NCI-H2081 treated with DMSO at 0.1 percent for 48 hours (cell line): ENCODE results near the gene PARP1.

Experiments used
- DNase-seq: peaks from one replicate; lab custom pipeline; 2025; lab: John Stamatoyannopoulos, UW

Gene PARP1

GRCh38 chr1:226405411-226405988, 2.4 kb downstream of the PARP1 start:
- no peak for DNase-seq

- DNase-seq, result no peak
Observed at GRCh38 chr1:226404904-226405222, 3.0 kb downstream of the PARP1 start.

DNA sequence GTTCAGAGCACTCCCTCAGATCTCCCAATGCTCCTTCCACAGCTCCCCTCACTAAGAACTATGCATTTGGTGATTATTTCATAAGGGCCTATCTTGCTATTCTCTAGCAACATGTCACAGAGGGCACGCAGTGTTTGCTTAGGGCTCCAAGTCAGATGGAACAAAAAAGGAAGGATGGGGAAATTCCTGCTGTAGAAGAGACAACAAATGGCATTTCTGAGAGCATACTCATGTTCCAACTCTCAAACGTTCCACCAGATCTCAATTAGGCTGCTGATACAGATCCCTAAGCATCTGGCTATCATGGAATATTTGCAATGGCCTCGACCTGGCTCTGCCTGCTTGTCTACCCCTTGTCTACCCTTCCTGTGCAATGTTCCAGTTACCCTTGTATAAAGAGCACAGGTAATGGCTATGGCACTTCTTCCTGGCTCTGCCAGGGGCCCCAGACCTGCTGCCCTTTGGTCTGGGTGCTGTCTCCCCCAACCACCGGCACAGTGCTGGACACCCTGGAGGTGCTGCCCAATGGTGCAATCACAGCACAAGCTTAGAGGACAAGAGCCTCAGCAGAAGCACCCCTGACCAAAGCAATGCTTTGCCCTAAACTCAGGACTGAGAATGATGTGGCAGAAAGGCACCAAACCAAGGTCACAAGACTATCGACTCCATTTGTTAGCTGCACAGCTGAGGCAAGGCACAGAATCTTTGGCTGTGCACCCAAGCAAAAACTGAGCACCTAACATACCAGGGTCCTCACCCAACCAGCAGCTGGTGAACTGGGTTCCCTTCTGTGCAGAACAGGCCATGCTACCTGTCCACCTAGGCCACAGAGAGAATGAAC, 3.6 kb downstream of the PARP1 start:
- no peak for DNase-seq

GRCh38 chr1:226403201-226404034, 4.5 kb downstream of the PARP1 start:
- DNase-seq, result no peak

GRCh38 chr1:226402739-226403165, 5.1 kb downstream of the PARP1 start:
- no peak for DNase-seq

DNA sequence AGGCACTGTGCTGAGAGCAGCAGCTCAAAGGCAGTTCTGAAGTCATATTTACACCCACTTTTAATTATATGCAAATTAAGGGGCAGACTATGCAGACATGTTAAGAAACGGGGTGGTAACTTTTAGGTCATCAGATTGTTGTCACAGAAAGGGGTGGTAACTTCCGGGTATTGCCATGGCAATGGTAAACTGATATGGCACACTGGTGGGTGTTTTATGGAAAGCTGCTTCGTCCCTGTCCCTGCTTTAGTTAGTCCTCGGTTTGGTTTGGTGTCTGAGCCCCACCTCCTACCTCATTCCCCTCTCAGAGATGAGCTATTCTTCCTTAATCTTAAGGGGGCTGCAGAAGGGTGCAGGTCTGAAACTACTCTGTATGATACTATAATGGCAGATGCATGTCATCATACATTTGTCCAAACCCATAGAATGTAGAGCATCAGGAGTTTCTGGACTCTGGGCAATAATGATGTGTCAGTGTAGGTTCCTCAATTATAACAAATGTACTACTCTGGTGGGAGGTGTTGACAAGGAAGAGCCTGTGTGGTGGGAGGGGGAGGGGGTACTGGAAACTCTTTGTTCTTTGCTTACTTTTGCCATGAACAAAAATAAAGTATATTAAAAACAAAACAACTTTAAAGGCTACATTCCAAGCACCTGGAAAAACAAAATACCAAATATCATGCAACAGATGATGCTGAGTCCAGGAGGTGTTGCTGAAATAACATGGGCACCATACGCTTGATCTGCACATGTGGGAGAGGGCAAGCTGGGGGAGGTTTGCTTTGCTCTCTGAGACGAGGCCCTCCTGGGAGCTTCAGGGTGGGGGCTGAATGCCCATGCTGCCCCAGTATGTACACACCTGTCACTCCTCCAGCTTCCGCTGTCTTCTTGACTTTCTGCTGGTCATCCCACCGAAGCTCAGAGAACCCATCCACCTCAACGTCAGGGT, 6.3 kb downstream of the PARP1 start:
- DNase-seq, result no peak

GRCh38 chr1:226400519-226401354, 7.2 kb downstream of the PARP1 start:
- no peak for DNase-seq

GRCh38 chr1:226397955-226398636, 9.8 kb downstream of the PARP1 start:
- no peak for DNase-seq

GRCh38 chr1:226397011-226397926, 10.6 kb downstream of the PARP1 start:
- no peak for DNase-seq

DNA sequence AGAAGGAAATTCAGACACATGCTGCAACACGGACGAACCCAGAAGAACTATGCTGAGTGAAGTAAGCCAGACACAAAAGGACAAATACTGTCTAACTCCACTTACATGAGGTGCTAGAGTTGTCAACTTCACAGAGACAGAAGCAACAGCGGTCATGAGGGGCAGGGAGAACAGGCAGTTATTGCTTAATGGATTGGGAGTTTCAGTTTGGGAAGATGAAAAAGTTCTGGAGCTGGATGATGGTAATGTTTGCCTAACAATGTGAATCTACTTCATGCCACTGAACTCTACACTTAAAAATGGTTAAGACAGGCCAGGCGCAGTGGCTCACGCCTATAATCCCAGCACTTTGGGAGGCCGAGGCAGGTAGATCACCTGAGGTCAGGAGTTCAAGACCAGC, 12.1 kb downstream of the PARP1 start:
- DNase-seq, result no peak

DNA sequence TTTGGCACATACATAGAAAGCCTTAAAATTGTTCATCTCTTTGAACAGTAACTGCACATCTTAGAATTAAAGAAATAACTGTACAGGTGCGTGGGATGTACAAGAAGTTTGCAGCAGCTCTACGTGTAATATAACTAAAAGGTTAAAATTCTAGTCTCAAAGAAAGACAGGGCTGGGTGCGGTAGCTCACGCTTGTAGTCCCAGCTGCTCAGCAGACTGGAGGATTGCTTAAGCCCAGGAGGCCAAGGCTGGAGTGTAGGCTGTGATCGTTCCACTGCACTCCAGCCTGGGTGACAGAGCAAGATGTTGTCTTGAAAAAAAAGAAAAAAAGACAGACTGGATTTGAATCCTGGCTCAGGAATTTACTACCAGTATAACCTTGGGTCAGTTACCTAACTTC, 13.4 kb downstream of the PARP1 start:
- no peak for DNase-seq

DNA sequence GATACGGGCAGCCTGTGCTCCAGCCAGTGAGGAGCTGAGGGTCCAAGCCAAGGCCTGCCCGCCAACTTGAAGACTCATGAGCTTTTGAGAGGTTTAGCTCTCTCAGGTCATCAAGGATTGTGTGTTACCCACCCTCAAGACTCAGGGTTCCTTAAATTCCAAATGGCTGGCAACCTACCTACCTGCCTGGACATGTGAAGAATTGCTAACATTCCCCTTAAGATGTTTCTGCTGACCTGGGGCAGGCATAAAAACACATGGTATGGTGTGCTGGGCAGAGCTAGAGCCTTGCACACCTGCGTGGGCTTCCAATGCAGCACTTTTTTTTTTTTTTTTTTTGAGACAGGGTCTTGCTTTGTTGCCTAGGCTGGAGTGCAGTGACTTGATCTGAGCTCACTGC, 17.2 kb downstream of the PARP1 start:
- DNase-seq, result no peak

DNA sequence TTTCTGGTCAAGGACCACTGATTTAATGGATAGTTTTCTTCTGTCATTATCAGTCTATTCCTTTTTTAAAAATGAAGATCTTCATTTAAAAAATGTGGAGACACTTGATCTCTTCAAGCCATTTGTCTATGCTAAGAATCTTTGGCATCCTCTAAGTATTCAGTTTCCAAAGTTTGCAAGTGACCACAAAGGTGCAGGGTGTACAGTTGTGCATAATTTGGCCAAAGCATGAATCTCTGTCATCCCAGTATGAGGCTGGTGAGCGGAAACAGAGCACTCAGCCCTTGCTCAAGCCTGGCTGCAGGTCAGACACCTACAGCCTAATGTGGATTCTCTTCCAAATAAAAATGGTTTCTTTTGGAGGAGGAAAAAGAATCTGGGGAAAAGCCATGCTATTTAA, 19.8 kb downstream of the PARP1 start:
- DNase-seq, result no peak

DNA sequence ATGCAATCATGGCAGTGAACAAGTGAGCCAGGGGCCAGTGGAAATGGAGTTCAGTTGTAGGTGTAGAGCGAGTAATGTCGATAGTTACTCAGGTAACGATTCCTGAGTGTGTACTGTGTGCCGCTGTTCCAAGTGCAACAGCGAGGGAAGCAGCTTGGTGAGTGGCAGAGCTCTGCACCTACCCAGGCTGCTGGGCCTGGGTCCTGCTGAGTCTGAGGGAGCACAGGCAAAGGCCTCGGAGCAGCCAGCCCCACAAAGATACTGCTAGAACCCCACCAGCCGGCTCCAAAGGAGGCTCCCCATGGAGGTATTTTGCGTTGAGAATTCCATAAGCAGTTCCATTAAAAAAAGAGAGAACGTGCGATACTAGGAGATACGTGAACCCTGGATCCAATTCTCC, 23.2 kb downstream of the PARP1 start:
- DNase-seq, result no peak

DNA sequence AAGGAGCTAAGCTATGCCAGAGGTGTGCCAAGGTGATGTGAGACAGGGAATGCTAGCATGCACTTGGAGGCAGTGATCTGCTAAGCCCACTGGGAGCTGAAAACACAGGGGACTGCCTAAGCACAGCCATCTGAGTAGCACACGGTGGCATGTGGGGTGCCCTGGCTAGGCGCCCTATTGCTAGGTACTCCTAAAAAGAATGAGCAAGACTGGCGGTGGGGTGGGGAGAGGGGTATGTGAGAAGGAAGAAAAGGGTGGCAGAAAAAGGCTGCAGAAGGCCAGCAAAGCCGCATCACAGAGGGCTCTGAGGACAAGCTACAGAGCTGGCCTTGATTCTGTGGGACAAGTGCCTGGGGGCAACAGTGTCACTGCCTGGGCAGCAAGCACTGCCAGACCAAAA, 23.9 kb downstream of the PARP1 start:
- DNase-seq, result no peak

GRCh38 chr1:226382030-226382429, 25.9 kb downstream of the PARP1 start:
- DNase-seq, result no peak

DNA sequence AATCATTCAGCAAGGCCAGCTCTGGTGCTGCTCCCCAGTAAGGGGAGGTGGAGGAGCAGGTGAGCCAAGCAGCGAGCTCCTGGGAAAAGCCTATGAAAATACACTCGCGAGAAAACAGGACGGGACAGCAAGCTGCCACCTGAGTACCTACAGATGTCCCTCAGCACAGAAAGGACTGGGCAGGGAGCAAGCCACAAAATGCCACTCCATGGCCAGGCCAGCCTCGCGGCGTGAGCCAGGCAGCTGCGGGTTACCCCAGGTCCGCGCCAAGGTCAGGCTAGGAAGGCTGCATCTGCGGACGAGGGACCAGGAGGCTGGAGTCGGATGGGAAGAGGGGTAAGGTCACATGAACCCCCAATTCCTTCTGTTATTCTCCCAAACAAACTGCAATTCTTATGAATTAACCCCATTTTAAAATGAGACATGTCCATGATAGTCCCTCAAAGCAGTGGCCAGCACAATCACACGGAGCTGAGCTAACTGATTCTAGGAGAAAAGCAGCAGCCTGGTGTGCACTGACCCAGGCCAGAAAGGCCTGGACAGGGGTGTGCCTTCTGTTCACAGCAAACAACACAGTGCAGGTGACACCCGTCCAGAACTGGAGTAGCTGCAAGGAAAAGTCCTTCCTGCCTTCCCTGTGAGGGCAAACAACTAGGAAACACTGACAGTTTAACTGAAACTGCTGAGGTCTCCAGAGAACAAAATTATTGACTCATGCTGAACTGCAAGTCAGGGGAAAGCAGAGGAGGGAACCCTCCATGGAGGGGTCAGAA, 26.5 kb downstream of the PARP1 start:
- no peak for DNase-seq

- DNase-seq, result no peak
Observed at GRCh38 chr1:226378071-226378470, 29.8 kb downstream of the PARP1 start.

- DNase-seq, result no peak
Observed at GRCh38 chr1:226376300-226376699, 31.6 kb downstream of the PARP1 start.
